OCI-LY3 (cell line): ENCODE results near the gene AGTR1.

ENCODE experiments used
- CTCF ChIP-seq: fragments of 200-600, 300-600 bp; sonication (generic); IDR thresholded peaks from 2 replicates; pipeline ENCODE4 v1.5.1; 2014; ENCODE audit warnings: antibody characterized with exemption, low read length, low read depth
- EZH2phosphoT487 ChIP-seq: fragments of 200-600 bp; shearing (Covaris generic); IDR thresholded peaks from 2 replicates; pipeline ENCODE4 v1.6.1; 2018; ENCODE audit warnings: antibody characterized with exemption, mixed run types, low read depth

- TF ChIP-seq CTCF (no peak), EZH2phosphoT487 (no peak)
These were observed 20.3 kb downstream of the AGTR1 start for GRCh38 chr3:148717885-148718561.
